ENCODE measurements around the gene SORCS2. TPM values are rescaled to one million over a fixed set of nuclear protein-coding genes. Genes with fewer than 3 reads are reported as not detected.

The SORCS2 gene
- total and polyA plus RNA-seq, 2 donors: 2.2 to 2.7 TPM

DNA sequence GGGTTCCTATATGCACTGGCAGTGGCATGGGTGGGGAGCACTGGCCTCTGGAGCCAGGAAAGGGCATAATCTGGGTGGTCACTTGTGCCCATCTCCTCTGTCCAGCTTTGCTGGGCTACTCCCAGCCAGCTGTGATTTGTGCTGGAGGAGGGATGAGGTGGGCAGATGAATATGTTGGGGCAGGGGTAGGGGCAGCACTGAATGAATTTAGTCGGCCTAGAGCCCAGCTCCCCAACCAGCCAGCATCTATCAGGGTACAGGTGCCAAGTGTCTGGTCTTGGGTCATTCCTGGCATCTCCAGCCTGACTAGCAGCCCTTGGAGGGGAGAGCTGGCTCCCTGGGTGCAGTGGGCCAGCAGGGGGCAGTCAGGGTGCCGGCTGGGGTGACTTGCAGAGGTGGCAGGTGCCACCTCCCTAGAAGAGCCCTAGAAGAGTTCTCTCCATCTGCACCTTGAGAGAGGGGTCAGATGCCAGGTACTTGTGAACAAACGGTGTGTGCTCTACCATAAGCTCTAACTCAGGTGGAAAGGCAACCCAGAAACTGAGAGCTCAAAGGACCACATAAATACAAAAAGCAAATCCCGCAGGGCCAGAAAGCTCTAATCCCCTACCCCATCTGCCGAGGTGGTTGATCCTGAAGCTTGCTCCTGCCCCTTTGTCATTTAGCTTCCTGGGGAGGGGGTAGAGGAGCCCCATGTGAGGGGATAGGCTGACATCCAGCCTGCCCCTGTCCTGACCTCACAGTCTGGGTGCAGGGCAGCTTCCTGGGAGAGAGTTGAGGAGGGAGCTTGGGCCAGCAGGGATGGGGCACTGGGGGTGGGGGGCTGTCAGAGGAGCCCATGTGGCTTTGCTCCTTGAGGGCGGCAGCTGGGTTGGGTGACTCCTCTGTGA is 2.2 kb downstream of the SORCS2 start:
- Histone ChIP-seq H3K27ac (ENCODE audit: low read depth in 1 of 2, low read length in 1 of 2) (peak overlapping the region in 1 of 2 donors; percentile 15), H3K9me3 (ENCODE audit: control insufficient read depth in 2 of 2, insufficient read depth in 1 of 2, low read length in 1 of 2) (no peaks in the 10 kb centered on the region), H3K27me3 (ENCODE audit: control insufficient read depth in 2 of 2, insufficient read depth in 1 of 2, low read length in 1 of 2) (peaks cover 34 to 51% of the 10 kb centered on the region in 2 donors), H3K4me3 (ENCODE audit: low read length in 2 of 2) (no peak overlapping the region), H3K36me3 (ENCODE audit: control insufficient read depth in 2 of 2, insufficient read depth in 2 of 2, low read length in 1 of 2) (no peaks in the 10 kb centered on the region), H3K4me1 (ENCODE audit: control insufficient read depth in 2 of 2, insufficient read depth in 2 of 2, low read length in 2 of 2) (peaks cover 0 to 12% of the 10 kb centered on the region in 2 donors)
- WGBS: 51% methylated on average over 6 of the region's 6 CpGs
- DNase-seq (ENCODE audit: low read depth in 6 of 9, low spot score in 9 of 9): no peak

- peak overlapping the region in 1 of 2 donors; percentile 52 for H3K27ac ChIP-seq (ENCODE audit: low read depth in 1 of 2, low read length in 1 of 2)
- no peak for DNase-seq (ENCODE audit: low read depth in 6 of 9, low spot score in 9 of 9)
- H3K4me3 ChIP-seq (ENCODE audit: low read length in 2 of 2): no peak overlapping the region
- peaks cover 0 to 12% of the 10 kb centered on the region in 2 donors for H3K4me1 ChIP-seq (ENCODE audit: control insufficient read depth in 2 of 2, insufficient read depth in 2 of 2, low read length in 2 of 2)
- 89% methylated on average over 5 of the region's 5 CpGs for WGBS
- no peaks in the 10 kb centered on the region for H3K36me3 ChIP-seq (ENCODE audit: control insufficient read depth in 2 of 2, insufficient read depth in 2 of 2, low read length in 1 of 2)
- H3K9me3 ChIP-seq (ENCODE audit: control insufficient read depth in 2 of 2, insufficient read depth in 1 of 2, low read length in 1 of 2): no peaks in the 10 kb centered on the region
- H3K27me3 ChIP-seq (ENCODE audit: control insufficient read depth in 2 of 2, insufficient read depth in 1 of 2, low read length in 1 of 2): peaks cover 34 to 47% of the 10 kb centered on the region in 2 donors
These were observed 2.8 kb downstream of the SORCS2 start for GRCh38 chr4:7195141-7195515.

DNA sequence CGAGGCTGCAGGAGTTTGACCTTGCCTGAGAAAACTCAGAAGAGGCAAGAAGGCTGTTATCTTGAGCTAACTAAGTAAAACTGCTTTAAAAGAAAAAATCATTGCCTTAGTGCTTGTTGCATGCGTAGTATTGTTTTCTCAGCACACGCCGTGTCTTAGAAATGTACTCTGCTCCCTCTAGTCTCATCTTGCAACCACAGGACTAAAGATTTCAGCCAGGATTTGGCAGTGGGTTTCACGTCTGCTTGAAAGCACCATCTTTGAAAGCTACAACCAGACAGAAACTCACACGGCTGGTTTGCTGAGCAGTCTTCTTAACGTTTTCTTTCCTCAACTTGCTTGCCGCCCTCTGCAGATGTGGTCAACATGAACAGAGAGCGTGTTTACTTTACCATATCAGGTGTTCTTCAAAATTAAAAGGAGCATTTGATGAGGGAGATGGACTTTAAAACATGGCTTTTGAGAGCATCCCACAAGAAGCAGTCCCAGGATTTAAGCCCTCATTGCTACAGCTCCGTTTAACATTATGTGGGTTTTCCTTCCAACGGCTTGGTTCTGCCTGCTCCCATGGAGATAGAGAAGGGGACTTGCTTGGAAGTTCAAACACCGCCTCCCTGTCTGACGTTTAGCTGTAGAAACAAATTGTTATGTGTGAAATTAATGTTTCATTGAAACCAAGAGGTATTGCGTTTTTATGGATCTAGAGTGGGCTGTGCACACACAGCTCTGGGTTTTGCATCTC is 3.4 kb downstream of the SORCS2 start:
- no peak overlapping the region for H3K4me3 ChIP-seq (ENCODE audit: low read length in 2 of 2)
- WGBS: 73% methylated on average over 14 of the region's 14 CpGs
- H3K27ac ChIP-seq (ENCODE audit: low read depth in 1 of 2, low read length in 1 of 2): peak overlapping the region; percentile 52 to 64
- no peak for DNase-seq (ENCODE audit: low read depth in 6 of 9, low spot score in 9 of 9)
- no peaks in the 10 kb centered on the region for H3K9me3 ChIP-seq (ENCODE audit: control insufficient read depth in 2 of 2, insufficient read depth in 1 of 2, low read length in 1 of 2)
- no peaks in the 10 kb centered on the region for H3K36me3 ChIP-seq (ENCODE audit: control insufficient read depth in 2 of 2, insufficient read depth in 2 of 2, low read length in 1 of 2)
- peaks cover 0 to 12% of the 10 kb centered on the region in 2 donors for H3K4me1 ChIP-seq (ENCODE audit: control insufficient read depth in 2 of 2, insufficient read depth in 2 of 2, low read length in 2 of 2)
- H3K27me3 ChIP-seq (ENCODE audit: control insufficient read depth in 2 of 2, insufficient read depth in 1 of 2, low read length in 1 of 2): peaks cover 34 to 47% of the 10 kb centered on the region in 2 donors

DNA sequence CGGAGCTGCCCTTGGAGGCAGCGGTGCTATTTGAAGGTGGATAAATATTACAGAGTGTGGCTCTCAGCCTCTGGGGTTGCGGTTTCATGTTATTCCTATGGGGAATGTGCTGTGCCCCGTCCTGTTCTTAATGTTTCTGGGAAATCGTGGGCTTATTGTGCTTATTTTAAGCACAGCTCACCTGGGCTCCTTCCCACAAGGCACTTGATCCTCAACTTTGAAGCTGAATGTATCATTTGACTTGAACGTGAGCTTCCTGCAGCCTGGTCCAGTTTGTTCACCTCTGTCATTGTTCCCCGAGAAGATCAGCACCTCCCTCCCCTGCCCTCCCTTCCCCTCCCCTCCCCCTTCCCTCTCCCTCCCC is 3.9 kb downstream of the SORCS2 start:
- Histone ChIP-seq H3K27me3 (ENCODE audit: control insufficient read depth in 2 of 2, insufficient read depth in 1 of 2, low read length in 1 of 2) (peaks cover 32 to 42% of the 10 kb centered on the region in 2 donors), H3K4me3 (ENCODE audit: low read length in 2 of 2) (no peak overlapping the region), H3K4me1 (ENCODE audit: control insufficient read depth in 2 of 2, insufficient read depth in 2 of 2, low read length in 2 of 2) (peaks cover 0 to 12% of the 10 kb centered on the region in 2 donors), H3K27ac (ENCODE audit: low read depth in 1 of 2, low read length in 1 of 2) (no peak overlapping the region), H3K9me3 (ENCODE audit: control insufficient read depth in 2 of 2, insufficient read depth in 1 of 2, low read length in 1 of 2) (no peaks in the 10 kb centered on the region), H3K36me3 (ENCODE audit: control insufficient read depth in 2 of 2, insufficient read depth in 2 of 2, low read length in 1 of 2) (no peaks in the 10 kb centered on the region)
- peak in 1 of 9 donors; percentile 28 for DNase-seq (ENCODE audit: low read depth in 6 of 9, low spot score in 9 of 9)
- 51% methylated on average over 7 of the region's 7 CpGs for WGBS

GRCh38 chr4:7196736-7197135 is 4.4 kb downstream of the SORCS2 start:
- Histone ChIP-seq H3K27ac (ENCODE audit: low read depth in 1 of 2, low read length in 1 of 2) (peak overlapping the region in 1 of 2 donors; percentile 14), H3K9me3 (ENCODE audit: control insufficient read depth in 2 of 2, insufficient read depth in 1 of 2, low read length in 1 of 2) (no peaks in the 10 kb centered on the region), H3K36me3 (ENCODE audit: control insufficient read depth in 2 of 2, insufficient read depth in 2 of 2, low read length in 1 of 2) (no peaks in the 10 kb centered on the region), H3K27me3 (ENCODE audit: control insufficient read depth in 2 of 2, insufficient read depth in 1 of 2, low read length in 1 of 2) (peaks cover 28 to 40% of the 10 kb centered on the region in 2 donors), H3K4me3 (ENCODE audit: low read length in 2 of 2) (no peak overlapping the region), H3K4me1 (ENCODE audit: control insufficient read depth in 2 of 2, insufficient read depth in 2 of 2, low read length in 2 of 2) (peaks cover 0 to 12% of the 10 kb centered on the region in 2 donors)
- 79% methylated on average over 5 of the region's 5 CpGs for WGBS
- no peak for DNase-seq (ENCODE audit: low read depth in 6 of 9, low spot score in 9 of 9)

GRCh38 chr4:7197910-7198309 is 5.6 kb downstream of the SORCS2 start:
- peaks cover 17 to 36% of the 10 kb centered on the region in 2 donors for H3K27me3 ChIP-seq (ENCODE audit: control insufficient read depth in 2 of 2, insufficient read depth in 1 of 2, low read length in 1 of 2)
- H3K36me3 ChIP-seq (ENCODE audit: control insufficient read depth in 2 of 2, insufficient read depth in 2 of 2, low read length in 1 of 2): no peaks in the 10 kb centered on the region
- H3K4me3 ChIP-seq (ENCODE audit: low read length in 2 of 2): no peak overlapping the region
- 84% methylated on average over 5 of the region's 5 CpGs for WGBS
- no peaks in the 10 kb centered on the region for H3K9me3 ChIP-seq (ENCODE audit: control insufficient read depth in 2 of 2, insufficient read depth in 1 of 2, low read length in 1 of 2)
- no peak overlapping the region for H3K27ac ChIP-seq (ENCODE audit: low read depth in 1 of 2, low read length in 1 of 2)
- H3K4me1 ChIP-seq (ENCODE audit: control insufficient read depth in 2 of 2, insufficient read depth in 2 of 2, low read length in 2 of 2): peaks cover 0 to 12% of the 10 kb centered on the region in 2 donors
- DNase-seq (ENCODE audit: low read depth in 6 of 9, low spot score in 9 of 9): no peak

DNA sequence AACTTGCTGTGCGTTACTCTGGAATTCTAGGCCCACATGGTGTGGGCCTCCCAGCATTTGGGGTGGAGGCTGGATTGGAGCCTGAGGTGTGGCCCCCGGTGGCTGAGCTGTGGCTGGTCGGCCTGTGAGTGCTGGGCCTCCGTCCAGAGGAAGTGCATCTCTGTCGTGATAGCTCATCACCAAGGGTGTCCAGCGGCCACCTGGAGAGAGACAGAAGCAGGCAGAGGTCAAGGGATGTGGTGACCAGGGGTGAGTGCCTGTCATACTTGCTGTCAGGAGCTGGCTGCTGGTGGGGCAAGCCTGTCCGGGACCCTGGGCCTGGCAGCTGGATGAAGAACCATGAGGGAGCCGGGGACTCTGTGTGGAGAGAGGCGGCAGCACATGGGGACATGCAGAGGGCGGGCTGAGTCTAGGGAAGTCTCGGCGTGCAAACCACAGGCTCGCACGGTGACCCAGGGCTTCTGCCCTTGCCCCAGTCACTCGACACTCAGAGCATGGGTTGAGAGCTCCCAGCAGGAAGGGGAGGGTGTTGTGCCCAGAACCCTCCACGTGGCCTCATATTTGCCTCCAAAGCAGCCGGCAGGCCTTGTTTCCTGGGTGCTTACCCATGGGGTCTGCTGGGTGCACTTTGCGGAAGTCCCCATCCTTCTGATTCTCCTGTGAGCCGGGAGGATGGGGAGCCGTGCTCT is 6.2 kb downstream of the SORCS2 start:
- 82% methylated on average over 20 of the region's 20 CpGs for WGBS
- no peaks in the 10 kb centered on the region for H3K36me3 ChIP-seq (ENCODE audit: control insufficient read depth in 2 of 2, insufficient read depth in 2 of 2, low read length in 1 of 2)
- H3K4me1 ChIP-seq (ENCODE audit: control insufficient read depth in 2 of 2, insufficient read depth in 2 of 2, low read length in 2 of 2): peaks cover 0 to 12% of the 10 kb centered on the region in 2 donors
- H3K27me3 ChIP-seq (ENCODE audit: control insufficient read depth in 2 of 2, insufficient read depth in 1 of 2, low read length in 1 of 2): peaks cover 10 to 29% of the 10 kb centered on the region in 2 donors
- no peak overlapping the region for H3K4me3 ChIP-seq (ENCODE audit: low read length in 2 of 2)
- no peak for DNase-seq (ENCODE audit: low read depth in 6 of 9, low spot score in 9 of 9)
- H3K9me3 ChIP-seq (ENCODE audit: control insufficient read depth in 2 of 2, insufficient read depth in 1 of 2, low read length in 1 of 2): no peaks in the 10 kb centered on the region
- H3K27ac ChIP-seq (ENCODE audit: low read depth in 1 of 2, low read length in 1 of 2): no peak overlapping the region

DNA sequence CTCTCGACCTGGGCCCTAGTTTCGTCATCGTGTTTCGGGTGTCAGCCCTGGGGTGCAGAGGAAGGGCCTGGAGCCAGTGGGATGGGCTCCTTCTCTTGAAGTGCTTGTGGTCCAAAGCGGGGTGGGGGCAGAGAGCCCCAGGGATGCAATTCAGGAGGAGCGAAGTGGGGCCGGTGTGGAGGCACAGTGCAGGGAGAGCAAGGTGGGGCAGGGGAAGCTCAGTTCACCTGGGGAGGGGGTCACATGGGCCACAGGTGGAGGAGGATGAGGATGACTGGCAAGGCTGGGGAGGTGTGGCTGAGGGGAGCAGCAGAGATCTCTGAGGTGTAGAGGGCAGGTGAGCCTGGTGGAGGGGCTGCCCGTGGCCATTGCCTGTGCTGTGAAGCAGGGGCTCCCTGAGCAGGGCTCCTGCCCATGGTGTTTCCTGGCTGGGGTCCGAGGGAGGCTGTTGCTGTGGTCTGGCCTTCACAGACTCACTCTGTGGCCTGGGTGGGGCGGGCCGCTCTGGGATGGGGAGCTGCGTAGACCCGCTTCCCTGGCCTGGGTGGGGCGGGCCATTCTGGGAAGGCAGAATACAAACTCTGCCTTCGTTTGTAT is 6.9 kb downstream of the SORCS2 start:
- DNase-seq (ENCODE audit: low read depth in 6 of 9, low spot score in 9 of 9): no peak
- Histone ChIP-seq H3K27ac (ENCODE audit: low read depth in 1 of 2, low read length in 1 of 2) (no peak overlapping the region), H3K36me3 (ENCODE audit: control insufficient read depth in 2 of 2, insufficient read depth in 2 of 2, low read length in 1 of 2) (no peaks in the 10 kb centered on the region), H3K4me1 (ENCODE audit: control insufficient read depth in 2 of 2, insufficient read depth in 2 of 2, low read length in 2 of 2) (peaks cover 0 to 10% of the 10 kb centered on the region in 2 donors), H3K4me3 (ENCODE audit: low read length in 2 of 2) (no peak overlapping the region), H3K9me3 (ENCODE audit: control insufficient read depth in 2 of 2, insufficient read depth in 1 of 2, low read length in 1 of 2) (no peaks in the 10 kb centered on the region), H3K27me3 (ENCODE audit: control insufficient read depth in 2 of 2, insufficient read depth in 1 of 2, low read length in 1 of 2) (peaks cover 3 to 23% of the 10 kb centered on the region in 2 donors)
- WGBS: 89% methylated on average over 15 of the region's 15 CpGs

All from thymus (tissue), 11 donors.